Measurements from ENCODE around the gene FPR2.

The FPR2 gene

DNA sequence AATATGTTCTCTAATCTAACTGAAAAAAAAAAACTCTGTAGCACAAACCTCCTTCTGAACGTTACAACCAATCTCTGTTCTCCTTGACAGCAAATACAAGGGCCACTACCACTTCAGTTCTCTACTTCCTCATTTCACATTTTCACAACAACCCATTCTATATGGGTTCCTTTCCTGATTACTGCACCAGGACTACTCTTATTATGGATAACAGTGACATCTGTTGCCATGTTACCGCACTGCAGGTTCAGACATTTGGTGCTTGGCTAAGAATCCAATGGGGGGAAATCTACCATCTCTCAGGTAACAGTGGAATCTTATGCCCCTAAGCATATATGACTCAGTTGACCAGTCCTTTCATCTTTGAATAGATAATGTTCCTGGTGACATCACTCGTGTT, 22.4 kb downstream of the FPR2 start:
- Histone ChIP-seq H2AFZ (ENCODE audit: low read length) (no peak overlapping the region), H3K79me2 (ENCODE audit: low read length) (no peaks in the 10 kb centered on the region), H3K4me3 (ENCODE audit: low read length) (no peak overlapping the region), H3K9me2 (replicated peaks; ENCODE audit: insufficient read depth, low read length) (no peaks in the 10 kb centered on the region), H3K27ac (ENCODE audit: low read length) (no peak overlapping the region), H3K9ac (ENCODE audit: low read length) (no peak overlapping the region), H3K4me1 (ENCODE audit: low read length) (no peaks in the 10 kb centered on the region), H3F3A (ENCODE audit: insufficient read depth, low read length) (no peaks in the 10 kb centered on the region), H3K36me3 (replicated peaks; ENCODE audit: insufficient read depth, low read length) (no peaks in the 10 kb centered on the region), H3K27me3 (replicated peaks; ENCODE audit: insufficient read depth, low read length) (no peaks in the 10 kb centered on the region), H3K9me3 (replicated peaks; ENCODE audit: insufficient read depth, low read length) (0 out of 2 replicates have a peak, but pooled peaks cover 3% of the 10 kb centered on the region), H4K20me1 (ENCODE audit: insufficient read depth, low read length) (no peaks in the 10 kb centered on the region), H3K4me2 (ENCODE audit: low read depth, low read length) (no peak overlapping the region)
- no peak for DNase-seq
- TF ChIP-seq EZH2phosphoT487 (IDR thresholded peaks at IDR 0.05; ENCODE audit: low read length) (no peak), EZH2 (optimal IDR thresholded peaks at IDR 0.05; ENCODE audit: low read depth, low read length) (no peak)
- TF ChIP-seq, protein P1, sequence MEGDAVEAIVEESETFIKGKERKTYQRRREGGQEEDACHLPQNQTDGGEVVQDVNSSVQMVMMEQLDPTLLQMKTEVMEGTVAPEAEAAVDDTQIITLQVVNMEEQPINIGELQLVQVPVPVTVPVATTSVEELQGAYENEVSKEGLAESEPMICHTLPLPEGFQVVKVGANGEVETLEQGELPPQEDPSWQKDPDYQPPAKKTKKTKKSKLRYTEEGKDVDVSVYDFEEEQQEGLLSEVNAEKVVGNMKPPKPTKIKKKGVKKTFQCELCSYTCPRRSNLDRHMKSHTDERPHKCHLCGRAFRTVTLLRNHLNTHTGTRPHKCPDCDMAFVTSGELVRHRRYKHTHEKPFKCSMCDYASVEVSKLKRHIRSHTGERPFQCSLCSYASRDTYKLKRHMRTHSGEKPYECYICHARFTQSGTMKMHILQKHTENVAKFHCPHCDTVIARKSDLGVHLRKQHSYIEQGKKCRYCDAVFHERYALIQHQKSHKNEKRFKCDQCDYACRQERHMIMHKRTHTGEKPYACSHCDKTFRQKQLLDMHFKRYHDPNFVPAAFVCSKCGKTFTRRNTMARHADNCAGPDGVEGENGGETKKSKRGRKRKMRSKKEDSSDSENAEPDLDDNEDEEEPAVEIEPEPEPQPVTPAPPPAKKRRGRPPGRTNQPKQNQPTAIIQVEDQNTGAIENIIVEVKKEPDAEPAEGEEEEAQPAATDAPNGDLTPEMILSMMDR (IDR thresholded peaks at IDR 0.05; ENCODE audit: low read length), result no peak

DNA sequence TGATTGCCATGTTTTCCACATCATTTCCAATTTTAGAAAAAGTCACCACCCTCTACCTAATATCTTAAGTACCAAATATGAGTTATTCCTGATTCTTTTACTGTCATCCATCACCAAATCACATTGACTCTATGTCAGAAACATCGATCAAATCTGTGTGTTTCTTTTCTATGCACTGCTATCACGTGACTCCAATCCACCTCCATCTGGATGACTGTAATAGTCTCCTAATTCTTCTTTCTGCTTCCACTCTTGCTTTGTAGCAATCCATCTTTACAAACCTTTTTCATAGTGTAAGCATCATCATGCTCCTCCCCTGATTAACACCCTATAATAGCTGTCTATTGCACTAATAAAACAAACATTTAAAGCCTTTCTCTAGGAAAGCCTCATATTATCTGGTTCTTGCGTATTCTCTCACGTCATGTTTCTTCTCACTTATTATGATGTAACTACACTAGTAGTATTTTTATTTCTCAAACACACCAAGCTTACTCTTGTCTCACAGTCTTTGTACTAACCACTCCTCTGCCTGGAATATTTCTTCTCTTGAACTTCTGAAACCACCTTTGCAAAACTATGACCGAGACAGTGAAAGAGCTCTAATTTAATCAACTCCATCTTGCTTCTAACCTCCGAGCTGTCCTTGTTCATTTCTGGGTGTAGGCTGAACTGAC, 23.3 kb downstream of the FPR2 start:
- Histone ChIP-seq H4K20me1 (ENCODE audit: insufficient read depth, low read length) (no peaks in the 10 kb centered on the region), H3K79me2 (ENCODE audit: low read length) (no peaks in the 10 kb centered on the region), H3F3A (ENCODE audit: insufficient read depth, low read length) (no peaks in the 10 kb centered on the region), H3K9me2 (replicated peaks; ENCODE audit: insufficient read depth, low read length) (no peaks in the 10 kb centered on the region), H2AFZ (ENCODE audit: low read length) (no peak overlapping the region), H3K9me3 (replicated peaks; ENCODE audit: insufficient read depth, low read length) (0 out of 2 replicates have a peak, but pooled peaks cover 3% of the 10 kb centered on the region), H3K27me3 (replicated peaks; ENCODE audit: insufficient read depth, low read length) (no peaks in the 10 kb centered on the region), H3K9ac (ENCODE audit: low read length) (no peak overlapping the region), H3K4me2 (ENCODE audit: low read depth, low read length) (no peak overlapping the region), H3K36me3 (replicated peaks; ENCODE audit: insufficient read depth, low read length) (no peaks in the 10 kb centered on the region), H3K27ac (ENCODE audit: low read length) (no peak overlapping the region), H3K4me1 (ENCODE audit: low read length) (no peaks in the 10 kb centered on the region), H3K4me3 (ENCODE audit: low read length) (no peak overlapping the region)
- DNase-seq, result no peak
- TF ChIP-seq EZH2phosphoT487 (IDR thresholded peaks at IDR 0.05; ENCODE audit: low read length) (no peak), EZH2 (optimal IDR thresholded peaks at IDR 0.05; ENCODE audit: low read depth, low read length) (no peak)
- TF ChIP-seq, protein P1 (IDR thresholded peaks at IDR 0.05; ENCODE audit: low read length), result no peak

DNA sequence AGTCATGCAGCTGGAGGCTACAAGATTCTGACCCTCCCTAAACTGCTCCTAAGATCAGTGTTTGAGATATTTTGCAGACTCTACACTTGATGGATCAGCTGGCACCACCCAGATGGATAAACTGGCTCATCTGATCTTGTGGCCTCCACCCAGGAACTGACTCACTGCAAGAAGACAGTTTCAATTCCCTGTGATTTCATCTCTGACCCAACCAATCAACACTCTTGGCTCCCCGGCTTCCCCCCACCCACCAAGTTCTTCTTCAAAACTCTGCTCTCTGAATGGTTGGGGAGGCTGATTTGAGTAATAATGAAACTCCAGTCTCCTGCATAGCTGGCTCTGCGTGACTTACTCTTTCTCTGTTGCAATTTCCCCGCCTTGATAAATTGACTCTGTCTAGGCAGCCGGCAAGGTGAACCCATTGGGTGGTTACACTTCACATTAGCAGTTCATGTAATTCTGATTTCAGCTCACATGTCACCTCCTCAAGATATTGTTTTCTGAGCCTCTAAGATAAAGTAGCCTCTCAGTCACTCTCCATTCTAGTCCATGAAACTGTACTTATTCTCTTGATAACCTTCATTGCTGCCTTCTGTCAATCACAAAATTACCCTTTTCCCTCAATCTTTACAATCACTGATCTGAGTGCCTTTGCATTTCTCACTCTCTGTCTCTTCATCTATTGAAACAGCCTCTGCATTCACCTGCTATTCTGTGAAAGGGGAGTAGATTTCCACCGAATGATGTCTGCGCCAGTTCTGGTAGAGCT, 24.1 kb downstream of the FPR2 start:
- H3F3A ChIP-seq (ENCODE audit: insufficient read depth, low read length), result no peaks in the 10 kb centered on the region
- no peaks in the 10 kb centered on the region for H3K79me2 ChIP-seq (ENCODE audit: low read length)
- DNase-seq, result no peak
- no peak overlapping the region for H3K9ac ChIP-seq (ENCODE audit: low read length)
- no peaks in the 10 kb centered on the region for H3K27me3 ChIP-seq (replicated peaks; ENCODE audit: insufficient read depth, low read length)
- H3K36me3 ChIP-seq (replicated peaks; ENCODE audit: insufficient read depth, low read length), result no peaks in the 10 kb centered on the region
- TF ChIP-seq EZH2 (optimal IDR thresholded peaks at IDR 0.05; ENCODE audit: low read depth, low read length) (no peak), EZH2phosphoT487 (IDR thresholded peaks at IDR 0.05; ENCODE audit: low read length) (no peak)
- TF ChIP-seq, protein P1 (IDR thresholded peaks at IDR 0.05; ENCODE audit: low read length), result no peak
- no peaks in the 10 kb centered on the region for H3K4me1 ChIP-seq (ENCODE audit: low read length)
- no peak overlapping the region for H3K4me2 ChIP-seq (ENCODE audit: low read depth, low read length)
- 0 out of 2 replicates have a peak, but pooled peaks cover 3% of the 10 kb centered on the region for H3K9me3 ChIP-seq (replicated peaks; ENCODE audit: insufficient read depth, low read length)
- H3K9me2 ChIP-seq (replicated peaks; ENCODE audit: insufficient read depth, low read length), result no peaks in the 10 kb centered on the region
- no peak overlapping the region for H3K27ac ChIP-seq (ENCODE audit: low read length)
- H4K20me1 ChIP-seq (ENCODE audit: insufficient read depth, low read length), result no peaks in the 10 kb centered on the region
- no peak overlapping the region for H3K4me3 ChIP-seq (ENCODE audit: low read length)
- H2AFZ ChIP-seq (ENCODE audit: low read length), result no peak overlapping the region
